Measurements from ENCODE around the gene OR5H2. TPM values are rescaled to one million over a fixed set of nuclear protein-coding genes. Genes with fewer than 3 reads are reported as not detected.

The OR5H2 gene
- total RNA-seq, 1 donor from 2014 or later = not detected

DNA sequence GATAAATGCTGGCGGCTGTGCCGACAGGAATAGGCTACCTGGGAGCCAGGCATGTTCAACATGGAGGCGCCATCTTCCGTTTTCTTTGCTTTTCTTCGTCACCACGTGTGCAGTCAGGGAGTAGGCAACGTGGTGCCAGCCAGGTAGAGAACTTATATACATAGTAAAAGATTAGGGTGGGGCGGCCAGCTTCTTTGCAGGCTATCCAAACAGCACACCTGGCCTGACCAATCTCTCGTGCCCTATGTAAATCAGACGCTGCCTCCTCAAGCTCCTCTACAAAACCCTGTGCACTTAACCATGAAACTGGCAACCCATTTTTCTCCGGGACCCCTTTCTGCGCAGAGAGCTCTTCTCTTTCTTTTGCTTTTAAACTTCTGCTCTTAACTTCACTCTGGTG is 42.8 kb downstream of the OR5H2 start:
- TF ChIP-seq CTCF (IDR thresholded peaks at IDR 0.05) = no peak
- ATAC-seq (peak; percentile 23), DNase-seq (no peak)
- H3K36me3 ChIP-seq = no peaks in the 10 kb centered on the region
- intact Hi-C loops (cut with DNase I) = no loop called here
- no peaks in the 10 kb centered on the region for H3K9me3 ChIP-seq
- peaks cover 7% of the 10 kb centered on the region for H3K27me3 ChIP-seq
- no peaks in the 10 kb centered on the region for H3K4me1 ChIP-seq
- no peak overlapping the region for H3K4me3 ChIP-seq
- H3K27ac ChIP-seq = no peak overlapping the region

GRCh38 chr3:98326105-98326893 is 44.0 kb downstream of the OR5H2 start:
- ATAC-seq (no peak), DNase-seq (no peak)
- Histone ChIP-seq H3K27ac (no peak overlapping the region), H3K36me3 (no peaks in the 10 kb centered on the region), H3K27me3 (peaks cover 7% of the 10 kb centered on the region), H3K4me1 (no peaks in the 10 kb centered on the region), H3K9me3 (no peaks in the 10 kb centered on the region), H3K4me3 (no peak overlapping the region)
- intact Hi-C loops (cut with DNase I) = no loop called here
- no peak for TF ChIP-seq CTCF (IDR thresholded peaks at IDR 0.05)

DNA sequence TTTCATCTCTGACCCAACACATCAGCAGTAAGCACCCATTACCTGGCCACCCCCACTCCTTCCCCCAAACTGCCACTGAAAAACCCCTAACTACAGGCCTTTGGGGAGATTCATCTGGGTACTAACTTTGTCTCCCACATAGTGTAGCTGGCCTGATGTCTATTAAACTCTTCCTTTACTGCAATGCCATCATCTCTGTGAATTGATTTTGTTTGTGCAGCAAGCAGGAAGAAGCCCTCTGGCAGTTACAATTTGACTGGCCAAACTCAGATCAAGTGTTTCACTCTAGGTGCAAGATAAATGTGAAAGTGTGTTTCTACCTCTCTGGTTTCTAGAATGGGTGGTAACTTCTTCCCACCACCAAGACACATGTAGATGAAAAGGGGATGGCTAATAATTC is 44.6 kb downstream of the OR5H2 start:
- no peaks in the 10 kb centered on the region for H3K4me1 ChIP-seq
- H3K27ac ChIP-seq = no peak overlapping the region
- DNase-seq = no peak
- no peaks in the 10 kb centered on the region for H3K9me3 ChIP-seq
- intact Hi-C loops (cut with DNase I) = no loop called here
- no peaks in the 10 kb centered on the region for H3K36me3 ChIP-seq
- no peak overlapping the region for H3K4me3 ChIP-seq
- H3K27me3 ChIP-seq = peaks cover 7% of the 10 kb centered on the region
- no peak for TF ChIP-seq CTCF (IDR thresholded peaks at IDR 0.05)
- no peak for ATAC-seq

DNA sequence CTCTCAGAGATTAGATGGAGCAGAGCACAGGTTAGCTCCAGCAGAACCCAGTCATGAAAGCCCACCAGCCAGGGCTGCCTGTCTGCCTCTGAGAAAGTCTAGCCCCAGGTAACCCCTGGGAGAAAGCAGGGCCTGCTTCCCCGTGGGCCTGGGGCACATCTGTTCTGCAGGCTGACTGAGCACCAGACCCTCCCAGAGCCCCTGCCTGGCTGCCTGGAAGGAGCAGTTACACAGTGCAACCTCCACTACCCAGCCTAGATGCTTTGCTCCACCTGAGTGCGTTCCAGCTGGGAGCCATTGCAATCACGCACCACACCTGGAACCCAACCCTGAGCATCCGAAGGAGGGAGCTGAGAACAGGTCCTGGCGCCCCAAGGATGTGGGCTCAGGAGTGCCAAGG is 46.6 kb downstream of the OR5H2 start:
- TF ChIP-seq CTCF (IDR thresholded peaks at IDR 0.05) = no peak
- Histone ChIP-seq H3K27ac (no peak overlapping the region), H3K27me3 (peaks cover 7% of the 10 kb centered on the region), H3K36me3 (no peaks in the 10 kb centered on the region), H3K4me3 (no peak overlapping the region), H3K4me1 (no peaks in the 10 kb centered on the region), H3K9me3 (no peaks in the 10 kb centered on the region)
- intact Hi-C loops (cut with DNase I) = no loop called here
- ATAC-seq (peak; percentile 28), DNase-seq (no peak)

DNA sequence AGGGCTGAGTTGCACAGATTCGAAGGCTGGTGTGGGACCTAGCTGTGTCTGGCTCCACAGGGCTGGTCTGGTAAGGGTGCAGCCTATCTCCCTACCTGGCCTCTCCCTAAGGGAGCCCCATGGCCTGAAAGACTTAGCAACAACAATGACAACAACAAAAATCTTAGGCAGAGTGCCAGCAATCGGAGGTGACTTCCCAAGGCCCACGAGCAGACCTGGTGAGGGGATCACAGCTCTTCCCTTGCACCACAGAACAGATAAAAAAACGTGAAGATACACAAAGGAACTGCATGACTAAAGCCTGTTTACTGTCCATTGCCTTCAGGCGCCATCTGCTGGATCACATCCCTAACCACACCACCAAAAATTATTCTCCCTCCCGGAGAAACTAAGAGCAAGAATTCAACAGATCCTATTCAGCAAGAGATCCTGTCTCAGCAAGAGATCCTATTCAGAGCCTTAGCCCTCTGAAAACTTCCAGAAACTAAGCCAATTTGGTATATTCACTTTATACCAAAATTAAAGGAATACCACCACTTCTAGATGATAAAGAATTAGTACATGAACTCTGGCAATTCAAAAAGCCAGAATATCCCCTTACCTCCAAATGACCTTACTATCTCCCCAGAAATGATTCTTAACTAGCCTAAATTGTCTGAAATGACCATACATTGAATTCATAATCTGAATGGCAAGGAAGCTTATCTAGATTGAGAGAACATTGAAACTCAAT is 47.3 kb downstream of the OR5H2 start:
- Histone ChIP-seq H3K4me1 (no peaks in the 10 kb centered on the region), H3K27me3 (peaks cover 7% of the 10 kb centered on the region), H3K9me3 (no peaks in the 10 kb centered on the region), H3K36me3 (no peaks in the 10 kb centered on the region), H3K4me3 (no peak overlapping the region), H3K27ac (no peak overlapping the region)
- ATAC-seq = peak; percentile 85
- DNase-seq = no peak
- intact Hi-C loops (cut with DNase I) = no loop called here
- TF ChIP-seq CTCF (IDR thresholded peaks at IDR 0.05) = peak; percentile 64
